ENCODE data around the gene LGR4.

Gene LGR4

GRCh38 chr11:27470826-27471588 is 1.6 kb downstream of the LGR4 start:
- peak overlapping the region; percentile 63 for H3K27ac ChIP-seq (ENCODE audit: low read length, poor library complexity, severe bottlenecking)
- H2AK5ac ChIP-seq (ENCODE audit: low read length, severe bottlenecking) = no peak overlapping the region
- peak overlapping the region; percentile 90 to 95 for H3K4me3 ChIP-seq (ENCODE audit: insufficient read depth in 1 of 2, low read depth in 1 of 2, low read length in 2 of 2)
- H3K36me3 ChIP-seq (ENCODE audit: control insufficient read depth in 1 of 2, insufficient read depth in 2 of 2, low read depth in 1 of 2, low read length in 2 of 2) = no peaks in the 10 kb centered on the region
- DNase-seq = peak; percentile 26
- H3K4ac ChIP-seq (ENCODE audit: low read depth in 1 of 2, low read length in 2 of 2) = no peak overlapping the region
- H3K79me1 ChIP-seq (replicated peaks; ENCODE audit: low read length, poor library complexity, severe bottlenecking) = peaks cover 1% of the 10 kb centered on the region
- H3K4me1 ChIP-seq (ENCODE audit: control insufficient read depth, insufficient read depth, low read depth, low read length) = peaks cover 2% of the 10 kb centered on the region
- H3K9me3 ChIP-seq (ENCODE audit: control insufficient read depth, low read length) = no peaks in the 10 kb centered on the region
- H4K91ac ChIP-seq (ENCODE audit: low read length) = no peak overlapping the region
- H2AFZ ChIP-seq (ENCODE audit: low read depth, low read length) = no peak overlapping the region
- peak overlapping the region; percentile 86 for H3K9ac ChIP-seq (ENCODE audit: low read length)
- peak overlapping the region in 1 of 2 experiments; percentile 48 for H3K18ac ChIP-seq (ENCODE audit: low read depth in 1 of 2, low read length in 2 of 2)
- WGBS = 17% methylated on average over 21 of the region's 21 CpGs
- H2BK12ac ChIP-seq (ENCODE audit: low read length in 2 of 2) = no peak overlapping the region
- no peak overlapping the region for H3K14ac ChIP-seq (ENCODE audit: low read length in 2 of 2)
- no peak overlapping the region for H2BK5ac ChIP-seq (ENCODE audit: low read depth, low read length, poor library complexity, severe bottlenecking)
- H4K8ac ChIP-seq (ENCODE audit: low read length) = no peak overlapping the region
- H3K23ac ChIP-seq (ENCODE audit: low read length in 2 of 2) = peak overlapping the region in 1 of 2 experiments; percentile 61
- no peak overlapping the region for H2BK15ac ChIP-seq (ENCODE audit: low read depth, poor library complexity, severe bottlenecking)
- H3K27me3 ChIP-seq (ENCODE audit: control insufficient read depth in 1 of 2, insufficient read depth in 1 of 2, low read length in 2 of 2) = no peaks in the 10 kb centered on the region
- H2BK120ac ChIP-seq (ENCODE audit: low read depth, low read length) = no peak overlapping the region
- peak overlapping the region; percentile 33 for H3K4me2 ChIP-seq (ENCODE audit: low read length, poor library complexity, severe bottlenecking)

GRCh38 chr11:27470166-27470565 is 2.4 kb downstream of the LGR4 start:
- Histone ChIP-seq H2AK5ac (ENCODE audit: low read length, severe bottlenecking) (no peak overlapping the region), H3K4me1 (ENCODE audit: control insufficient read depth, insufficient read depth, low read depth, low read length) (peaks cover 2% of the 10 kb centered on the region), H2AFZ (ENCODE audit: low read depth, low read length) (no peak overlapping the region), H3K18ac (ENCODE audit: low read depth in 1 of 2, low read length in 2 of 2) (no peak overlapping the region), H2BK15ac (ENCODE audit: low read depth, poor library complexity, severe bottlenecking) (no peak overlapping the region), H3K9ac (ENCODE audit: low read length) (peak overlapping the region; percentile 86), H3K23ac (ENCODE audit: low read length in 2 of 2) (no peak overlapping the region), H2BK120ac (ENCODE audit: low read depth, low read length) (no peak overlapping the region), H3K9me3 (ENCODE audit: control insufficient read depth, low read length) (no peaks in the 10 kb centered on the region), H4K91ac (ENCODE audit: low read length) (no peak overlapping the region), H3K79me1 (replicated peaks; ENCODE audit: low read length, poor library complexity, severe bottlenecking) (peaks cover 1% of the 10 kb centered on the region), H2BK5ac (ENCODE audit: low read depth, low read length, poor library complexity, severe bottlenecking) (no peak overlapping the region), H3K4me3 (ENCODE audit: insufficient read depth in 1 of 2, low read depth in 1 of 2, low read length in 2 of 2) (peak overlapping the region in 1 of 2 experiments; percentile 90), H2BK12ac (ENCODE audit: low read length in 2 of 2) (no peak overlapping the region), H3K36me3 (ENCODE audit: control insufficient read depth in 1 of 2, insufficient read depth in 2 of 2, low read depth in 1 of 2, low read length in 2 of 2) (no peaks in the 10 kb centered on the region), H3K27me3 (ENCODE audit: control insufficient read depth in 1 of 2, insufficient read depth in 1 of 2, low read length in 2 of 2) (no peaks in the 10 kb centered on the region), H3K27ac (ENCODE audit: low read length, poor library complexity, severe bottlenecking) (no peak overlapping the region), H3K4me2 (ENCODE audit: low read length, poor library complexity, severe bottlenecking) (peak overlapping the region; percentile 86), H3K14ac (ENCODE audit: low read length in 2 of 2) (no peak overlapping the region), H4K8ac (ENCODE audit: low read length) (no peak overlapping the region), H3K4ac (ENCODE audit: low read depth in 1 of 2, low read length in 2 of 2) (no peak overlapping the region)
- no peak for DNase-seq
- 54% methylated on average over 2 of the region's 3 CpGs for WGBS

DNA sequence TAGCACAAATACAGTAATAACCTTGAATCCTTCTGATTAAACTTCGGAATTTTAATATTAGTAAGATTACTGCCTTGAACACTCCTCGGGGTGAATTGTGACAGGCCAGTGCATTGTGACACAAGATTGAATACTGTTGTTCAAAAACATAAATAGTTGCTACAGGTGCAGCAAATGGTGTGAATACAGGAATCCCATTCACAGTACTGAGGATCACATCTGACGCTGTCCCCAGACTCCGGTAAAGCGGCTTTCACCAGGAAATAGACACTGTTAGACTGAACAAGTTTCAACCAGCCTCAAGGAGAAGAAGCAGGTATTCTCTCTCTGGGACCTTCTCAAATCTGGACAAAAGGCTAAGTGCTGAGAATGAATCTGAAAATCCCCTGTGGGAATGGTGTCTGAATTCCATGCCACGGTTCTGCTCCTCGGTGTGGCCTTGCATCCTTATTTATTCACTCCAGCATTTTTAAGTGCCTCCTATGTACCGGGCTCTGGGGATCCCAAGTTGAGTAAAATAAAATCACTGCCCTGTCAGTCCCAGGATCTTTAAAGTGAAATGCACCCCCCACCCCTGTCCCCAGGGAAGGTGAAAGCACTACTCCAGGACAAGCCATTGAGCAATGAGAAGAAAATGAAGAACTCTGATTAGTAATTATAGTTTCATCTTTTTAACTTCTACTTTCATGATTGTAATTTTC is 3.4 kb downstream of the LGR4 start:
- H3K27me3 ChIP-seq (ENCODE audit: control insufficient read depth in 1 of 2, insufficient read depth in 1 of 2, low read length in 2 of 2) = no peaks in the 10 kb centered on the region
- DNase-seq = no peak
- H3K9ac ChIP-seq (ENCODE audit: low read length) = peak overlapping the region; percentile 86
- H3K9me3 ChIP-seq (ENCODE audit: control insufficient read depth, low read length) = no peaks in the 10 kb centered on the region
- H2BK5ac ChIP-seq (ENCODE audit: low read depth, low read length, poor library complexity, severe bottlenecking) = peak overlapping the region; percentile 9
- H2BK12ac ChIP-seq (ENCODE audit: low read length in 2 of 2) = peak overlapping the region in 1 of 2 experiments; percentile 57
- no peak overlapping the region for H4K91ac ChIP-seq (ENCODE audit: low read length)
- H2AK5ac ChIP-seq (ENCODE audit: low read length, severe bottlenecking) = peak overlapping the region; percentile 55
- no peak overlapping the region for H4K8ac ChIP-seq (ENCODE audit: low read length)
- peaks cover 2% of the 10 kb centered on the region for H3K4me1 ChIP-seq (ENCODE audit: control insufficient read depth, insufficient read depth, low read depth, low read length)
- H3K36me3 ChIP-seq (ENCODE audit: control insufficient read depth in 1 of 2, insufficient read depth in 2 of 2, low read depth in 1 of 2, low read length in 2 of 2) = no peaks in the 10 kb centered on the region
- no peak overlapping the region for H3K18ac ChIP-seq (ENCODE audit: low read depth in 1 of 2, low read length in 2 of 2)
- H3K79me1 ChIP-seq (replicated peaks; ENCODE audit: low read length, poor library complexity, severe bottlenecking) = no peaks in the 10 kb centered on the region
- H3K23ac ChIP-seq (ENCODE audit: low read length in 2 of 2) = no peak overlapping the region
- H3K4ac ChIP-seq (ENCODE audit: low read depth in 1 of 2, low read length in 2 of 2) = no peak overlapping the region
- WGBS = 93% methylated on average over 8 of the region's 8 CpGs
- no peak overlapping the region for H2BK15ac ChIP-seq (ENCODE audit: low read depth, poor library complexity, severe bottlenecking)
- H2AFZ ChIP-seq (ENCODE audit: low read depth, low read length) = no peak overlapping the region
- peak overlapping the region; percentile 86 for H3K4me2 ChIP-seq (ENCODE audit: low read length, poor library complexity, severe bottlenecking)
- no peak overlapping the region for H2BK120ac ChIP-seq (ENCODE audit: low read depth, low read length)
- H3K14ac ChIP-seq (ENCODE audit: low read length in 2 of 2) = no peak overlapping the region
- peak overlapping the region in 1 of 2 experiments; percentile 90 for H3K4me3 ChIP-seq (ENCODE audit: insufficient read depth in 1 of 2, low read depth in 1 of 2, low read length in 2 of 2)
- peak overlapping the region; percentile 64 for H3K27ac ChIP-seq (ENCODE audit: low read length, poor library complexity, severe bottlenecking)
